ENCODE data around the gene OR6S1. TPM values are rescaled to one million over a fixed set of nuclear protein-coding genes. Genes with fewer than 3 reads are reported as not detected.

OR6S1 gene
- polyA plus RNA-seq, 1 of the 3 experiments (the other 2 are of a cell fraction) = not detected

DNA sequence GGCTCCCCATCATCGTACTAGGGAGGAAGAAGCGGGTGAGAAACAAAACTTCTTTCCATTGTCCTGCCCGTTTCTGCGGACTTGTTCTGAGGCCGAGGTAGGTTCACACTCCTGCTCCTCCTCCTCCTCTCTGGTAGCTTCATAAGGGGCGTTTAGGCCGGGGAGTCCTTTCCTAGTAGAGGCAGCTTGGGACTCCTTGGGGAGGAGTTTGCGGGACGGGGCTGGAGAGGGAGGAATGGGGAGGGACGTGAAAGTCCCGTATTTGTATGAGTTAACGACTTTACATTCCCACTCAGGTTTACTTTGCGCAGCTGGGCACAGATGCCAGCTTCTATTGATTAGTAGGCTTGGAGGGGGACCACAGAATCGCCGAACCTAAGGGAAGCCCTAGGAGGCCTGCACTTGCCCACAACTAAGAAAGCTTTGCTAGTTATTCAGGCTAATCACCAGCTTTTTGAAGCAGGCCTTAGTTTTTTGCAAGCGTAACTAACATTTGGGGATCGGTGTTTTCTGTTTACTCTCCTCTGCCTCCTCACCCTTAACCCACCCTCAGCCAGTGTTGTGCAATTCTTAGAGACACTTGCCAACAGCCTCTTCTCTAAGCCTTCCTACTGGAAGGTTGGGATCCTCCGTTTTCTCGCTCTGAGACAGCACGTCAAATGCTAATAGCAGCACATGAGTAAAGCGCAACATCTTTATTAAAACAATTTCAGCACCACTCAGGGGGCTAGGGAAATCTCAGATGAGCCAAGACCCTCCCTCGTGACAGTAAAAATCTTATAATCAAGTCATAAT lies 43.4 kb upstream of the OR6S1 start:
- H3K27ac ChIP-seq (ENCODE audit: low read depth in 2 of 2, low read length in 1 of 2) = peak overlapping the region in 1 of 2 experiments; percentile 98; a peak in 2 of 4 replicates
- CTCF ChIA-PET = interaction anchor here (0.9 to 4.0 kb wide), 6 partner anchors 71 to 357 kb away, joined by 3 to 22 read pairs (median 4); no protein-coding TSS in a partner anchor
- 27% methylated on average over 22 of the region's 22 CpGs for WGBS (ENCODE audit: low lambda C conversion rate)

DNA sequence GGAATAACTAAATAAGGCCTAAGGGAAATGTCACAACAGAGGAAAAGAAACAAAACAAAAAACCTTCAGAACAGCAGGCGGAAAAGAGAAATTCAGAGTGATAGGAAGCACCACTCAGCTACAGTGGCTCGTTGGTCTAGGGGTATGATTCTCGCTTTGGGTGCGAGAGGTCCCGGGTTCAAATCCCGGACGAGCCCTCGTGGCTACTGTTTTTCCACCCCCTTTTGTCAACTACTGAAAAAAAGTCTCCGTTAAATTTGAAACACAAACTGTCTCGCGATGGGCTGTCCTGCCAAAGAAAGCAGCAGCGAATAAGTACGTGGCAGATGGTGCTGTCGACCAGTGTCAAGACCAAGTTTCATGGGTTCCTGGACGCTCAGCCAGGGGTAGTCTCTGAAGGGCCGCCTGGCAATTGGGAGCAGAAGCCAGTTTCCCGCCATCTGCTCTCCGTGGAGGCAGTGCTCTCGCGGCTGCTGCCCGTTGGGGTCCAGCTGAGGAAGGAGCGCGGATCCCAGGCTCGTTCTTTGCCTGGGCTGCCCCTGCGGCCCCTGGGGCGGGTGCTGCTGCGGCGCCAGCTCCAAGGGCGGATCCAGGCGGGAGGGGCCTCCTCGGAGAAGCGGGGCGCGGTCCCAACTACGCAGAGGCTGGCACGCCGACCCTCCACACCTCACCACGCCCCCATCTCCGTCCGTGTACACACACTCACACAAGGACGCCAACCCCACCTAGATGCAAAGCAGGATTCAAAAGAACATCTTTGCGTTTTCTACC lies 42.6 kb upstream of the OR6S1 start, which contains the start of gene RNASE4:
Gene RNASE4 (plus strand): TSS at position 670 of the 771 bp plus-strand sequence. CDS start 14,812 bp downstream, outside the sequence.
- Histone ChIP-seq H3K4me3 (ENCODE audit: low read depth in 2 of 2, low read length in 1 of 2) (peak within 1 kb of the TSS; percentile 93 to 97), H3K27ac (ENCODE audit: low read depth in 2 of 2, low read length in 1 of 2) (peak within 1 kb of the TSS; percentile 94 to 98)
- CTCF ChIA-PET = interaction anchor here (0.9 to 5.5 kb wide), 7 partner anchors 70 to 356 kb away, joined by 3 to 25 read pairs (median 4); no protein-coding TSS in a partner anchor
- TF ChIP-seq EP300 (IDR thresholded peaks at IDR 0.05; ENCODE audit: borderline replicate concordance in 1 of 2, low read depth in 1 of 2, low read length in 1 of 2) = peak in 1 of 2 experiments; percentile 11; a peak in 1 of 4 replicates
- TF ChIP-seq SIN3A (IDR thresholded peaks at IDR 0.05; ENCODE audit: borderline replicate concordance, low read depth, low read length) = peak; percentile 66; the same call in 1 of the 2 replicates
- TF ChIP-seq FOSL2 (IDR thresholded peaks at IDR 0.05; ENCODE audit: borderline replicate concordance, low read depth) = peak; percentile 41; the same call in 1 of the 2 replicates
- peak; percentile 83; the same call in 1 of the 2 replicates for TF ChIP-seq TEAD4 (IDR thresholded peaks at IDR 0.05; ENCODE audit: borderline replicate concordance, insufficient read depth)
- peak; percentile 52 for TF ChIP-seq RCOR1 (IDR thresholded peaks at IDR 0.05; ENCODE audit: low read length)
- TF ChIP-seq NFIC (IDR thresholded peaks at IDR 0.05; ENCODE audit: borderline replicate concordance) = peak; percentile 26; the same call in 1 of the 2 replicates
- no peak for TF ChIP-seq YY1 (IDR thresholded peaks at IDR 0.05; ENCODE audit: low read depth)
- no peak for TF ChIP-seq MEF2A (IDR thresholded peaks at IDR 0.05; ENCODE audit: borderline replicate concordance, low read depth)
- TF ChIP-seq, protein P1, sequence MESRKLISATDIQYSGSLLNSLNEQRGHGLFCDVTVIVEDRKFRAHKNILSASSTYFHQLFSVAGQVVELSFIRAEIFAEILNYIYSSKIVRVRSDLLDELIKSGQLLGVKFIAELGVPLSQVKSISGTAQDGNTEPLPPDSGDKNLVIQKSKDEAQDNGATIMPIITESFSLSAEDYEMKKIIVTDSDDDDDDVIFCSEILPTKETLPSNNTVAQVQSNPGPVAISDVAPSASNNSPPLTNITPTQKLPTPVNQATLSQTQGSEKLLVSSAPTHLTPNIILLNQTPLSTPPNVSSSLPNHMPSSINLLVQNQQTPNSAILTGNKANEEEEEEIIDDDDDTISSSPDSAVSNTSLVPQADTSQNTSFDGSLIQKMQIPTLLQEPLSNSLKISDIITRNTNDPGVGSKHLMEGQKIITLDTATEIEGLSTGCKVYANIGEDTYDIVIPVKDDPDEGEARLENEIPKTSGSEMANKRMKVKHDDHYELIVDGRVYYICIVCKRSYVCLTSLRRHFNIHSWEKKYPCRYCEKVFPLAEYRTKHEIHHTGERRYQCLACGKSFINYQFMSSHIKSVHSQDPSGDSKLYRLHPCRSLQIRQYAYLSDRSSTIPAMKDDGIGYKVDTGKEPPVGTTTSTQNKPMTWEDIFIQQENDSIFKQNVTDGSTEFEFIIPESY (IDR thresholded peaks at IDR 0.05; ENCODE audit: borderline replicate concordance, low read depth) = peak; percentile 85; the same call in 1 of the 2 replicates
- TF ChIP-seq NRF1 (IDR thresholded peaks at IDR 0.05; ENCODE audit: low read depth, low read length) = no peak
- TF ChIP-seq EZH2phosphoT487 (IDR thresholded peaks at IDR 0.05; ENCODE audit: borderline replicate concordance, low read depth) = no peak
- TF ChIP-seq TAF1 (IDR thresholded peaks at IDR 0.05; ENCODE audit: borderline replicate concordance, low read depth, low read length) = 0 out of 2 replicates have a peak, but pooled peaks have one; percentile 10
- TF ChIP-seq MAX (IDR thresholded peaks at IDR 0.05; ENCODE audit: low read depth) = peak; percentile 76

More for the DNA sequence above, 43.4 kb upstream of the OR6S1 start:
- peak overlapping the region; percentile 97 for H3K4me2 ChIP-seq
- no peaks in the 10 kb centered on the region for H3K9me2 ChIP-seq
- no peak for TF ChIP-seq FOXJ3 (CRISPR knock-in tag; IDR thresholded peaks at IDR 0.05)
- no peak for TF ChIP-seq TEAD4 (IDR thresholded peaks at IDR 0.05; ENCODE audit: borderline replicate concordance, insufficient read depth)
- no peak for TF ChIP-seq TCF12 (IDR thresholded peaks at IDR 0.05)
- no peak for TF ChIP-seq MEF2A (IDR thresholded peaks at IDR 0.05; ENCODE audit: borderline replicate concordance, low read depth)
- no peak for TF ChIP-seq POLR2AphosphoS5 (IDR thresholded peaks at IDR 0.05; ENCODE audit: low read depth, low read length)
- TF ChIP-seq CTCF (IDR thresholded peaks at IDR 0.05) = no peak
- TF ChIP-seq SIN3A (IDR thresholded peaks at IDR 0.05; ENCODE audit: borderline replicate concordance, low read depth, low read length) = no peak
- peak overlapping the region; percentile 97 for H3K9ac ChIP-seq
- peaks cover 5 to 26% of the 10 kb centered on the region in 2 experiments; a peak in 3 of 4 replicates for H3K4me1 ChIP-seq (ENCODE audit: control insufficient read depth in 1 of 2, insufficient read depth in 2 of 2, low read depth in 1 of 2, low read length in 1 of 2)
- H4K20me1 ChIP-seq (ENCODE audit: insufficient read depth) = no peaks in the 10 kb centered on the region
- peaks cover 39% of the 10 kb centered on the region for H3F3A ChIP-seq (replicated peaks; ENCODE audit: insufficient read depth)
- POLR2A ChIA-PET = no interaction called here
- peak overlapping the region; percentile 99 for H2AFZ ChIP-seq (ENCODE audit: low read depth)
- no peaks in the 10 kb centered on the region for H3K27me3 ChIP-seq (ENCODE audit: insufficient read depth)
- no peaks in the 10 kb centered on the region for H3K79me2 ChIP-seq (ENCODE audit: insufficient read depth)
- H3K9me3 ChIP-seq = no peaks in the 10 kb centered on the region
- no peaks in the 10 kb centered on the region for H3K36me3 ChIP-seq (replicated peaks in 1 of 2; ENCODE audit: control insufficient read depth in 1 of 2, insufficient read depth in 2 of 2, low read length in 1 of 2)
- H3K4me3 ChIP-seq (ENCODE audit: low read depth in 2 of 2, low read length in 1 of 2) = peak overlapping the region; percentile 93 to 97
- no peak for DNase-seq

More for the DNA sequence above, 42.6 kb upstream of the OR6S1 start, which contains the start of gene RNASE4:
- Histone ChIP-seq H3K27me3 (ENCODE audit: insufficient read depth) (no peaks in the 10 kb centered on the region), H3K9me3 (no peaks in the 10 kb centered on the region), H3K4me1 (ENCODE audit: control insufficient read depth in 1 of 2, insufficient read depth in 2 of 2, low read depth in 1 of 2, low read length in 1 of 2) (peaks cover 5 to 26% of the 10 kb centered on the region in 2 experiments; a peak in 3 of 4 replicates), H3K9ac (peak within 1 kb of the TSS; percentile 97), H2AFZ (ENCODE audit: low read depth) (peak within 1 kb of the TSS; percentile 99), H3K79me2 (ENCODE audit: insufficient read depth) (no peaks in the 10 kb centered on the region), H3K9me2 (no peaks in the 10 kb centered on the region), H3F3A (replicated peaks; ENCODE audit: insufficient read depth) (peaks cover 39% of the 10 kb centered on the region), H3K36me3 (replicated peaks in 1 of 2; ENCODE audit: control insufficient read depth in 1 of 2, insufficient read depth in 2 of 2, low read length in 1 of 2) (no peaks in the 10 kb centered on the region), H4K20me1 (ENCODE audit: insufficient read depth) (no peaks in the 10 kb centered on the region), H3K4me2 (peak within 1 kb of the TSS; percentile 97)
- POLR2A ChIA-PET = no interaction called here
- peak; percentile 68 for DNase-seq
- under 1% methylated on average over 18 of the region's 42 CpGs for WGBS (ENCODE audit: low lambda C conversion rate)
